Measurements from ENCODE around the gene TLE4.

GRCh38 chr9:79651251-79651795 is 79.6 kb downstream of the TLE4 start:
- TF ChIP-seq EZH2phosphoT487 (IDR thresholded peaks at IDR 0.05; ENCODE audit: unreplicated experiment) (no peak), CTCF (conservative IDR thresholded peaks at IDR 0.05; ENCODE audit: low read depth in 2 of 2) (no peak), POLR2AphosphoS5 (IDR thresholded peaks at IDR 0.05; ENCODE audit: low read depth) (no peak), EZH2 (IDR thresholded peaks at IDR 0.05; ENCODE audit: low read depth, unreplicated experiment) (no peak), CREB1 (CRISPR knock-in tag; IDR thresholded peaks at IDR 0.05; ENCODE audit: low read depth) (no peak), ZNF114 (CRISPR knock-in tag; IDR thresholded peaks at IDR 0.05) (no peak), JUNB (IDR thresholded peaks at IDR 0.05; ENCODE audit: unreplicated experiment) (no peak), REST (IDR thresholded peaks at IDR 0.05; ENCODE audit: unreplicated experiment) (no peak), NANOG (IDR thresholded peaks at IDR 0.05; ENCODE audit: borderline replicate concordance) (no peak)

All from GM23338 (cell line).